Neural cell (in vitro differentiated cells): ENCODE data around the gene GIMAP4. TPM values are rescaled to one million over a fixed set of nuclear protein-coding genes. Genes with fewer than 3 reads are reported as not detected.
"Not testable (repeated sequence)": the region's sequence is repeated elsewhere in the genome, so short reads cannot be mapped to it uniquely, and the experiment has no call there.

Experiments used
- H2AFZ ChIP-seq: fragments of 200-600, 300-800 bp; sonication (generic), shearing (Covaris generic); 2 replicates; pipeline ENCODE4 v1.6.0; 2014; ENCODE audit warnings: low read depth, mild to moderate bottlenecking, antibody characterized with exemption, low read length, moderate library complexity
- H3F3A ChIP-seq: fragments of 200-600 bp; shearing (Covaris generic); 2 replicates; pipeline ENCODE4 v1.6.1; 2016; ENCODE audit warnings: mild to moderate bottlenecking, moderate library complexity, mixed read lengths, antibody characterized with exemption, low read length; ENCODE audit not compliant: insufficient read depth, poor library complexity, severe bottlenecking
- H3K27ac ChIP-seq: fragments of 200-600, 300-800 bp; sonication (generic), shearing (Covaris generic); 2 replicates; pipeline ENCODE4 v1.5.1; 2014; ENCODE audit warnings: mild to moderate bottlenecking, low read length, moderate library complexity
- H3K27me3 ChIP-seq: fragments of 300-800, 200-600 bp; sonication (generic), shearing (Covaris generic); 2 replicates; pipeline ENCODE4 v1.6.0; 2014; ENCODE audit warnings: mild to moderate bottlenecking, low read depth, low read length, moderate library complexity; ENCODE audit not compliant: insufficient read depth
- H3K36me3 ChIP-seq: fragments of 300-800, 200-600 bp; sonication (generic), shearing (Covaris generic); 2 replicates; pipeline ENCODE4 v1.5.1; 2014; ENCODE audit warnings: mild to moderate bottlenecking, antibody characterized with exemption, low read length, moderate library complexity; ENCODE audit not compliant: insufficient read depth
- H3K4me2 ChIP-seq: fragments of 300-800, 200-600 bp; sonication (generic), shearing (Covaris generic); 2 replicates; pipeline ENCODE4 v1.6.0; 2014; ENCODE audit warnings: mild to moderate bottlenecking, low read length
- H3K4me3 ChIP-seq: fragments of 300-800, 200-600 bp; sonication (generic), shearing (Covaris generic); 2 replicates; pipeline ENCODE4 v1.5.1; 2014; ENCODE audit warnings: mild to moderate bottlenecking, low read length, moderate library complexity
- H3K79me2 ChIP-seq: fragments of 200-600 bp; shearing (Covaris generic); replicated peaks from 2 replicates; pipeline ENCODE4 v1.6.0; 2014; ENCODE audit warnings: mild to moderate bottlenecking, low read length, moderate library complexity; ENCODE audit not compliant: insufficient read depth
- H3K9ac ChIP-seq: fragments of 300-800, 200-600 bp; sonication (generic), shearing (Covaris generic); 2 replicates; pipeline ENCODE4 v1.6.1; 2016; ENCODE audit warnings: mild to moderate bottlenecking, low read length, mixed read lengths
- H3K9me2 ChIP-seq: fragments of 200-600 bp; shearing (Covaris generic); 2 replicates; pipeline ENCODE4 v1.6.1; 2016; ENCODE audit warnings: mild to moderate bottlenecking, low read length, mixed read lengths; ENCODE audit not compliant: insufficient read depth
- H3K9me3 ChIP-seq: fragments of 200-600, 300-800 bp; sonication (generic), shearing (Covaris generic); 2 replicates; pipeline ENCODE4 v1.6.1; 2016; ENCODE audit warnings: mild to moderate bottlenecking, mixed run types, low read length, moderate library complexity, mixed read lengths
- H4K20me1 ChIP-seq: fragments of 200-600 bp; shearing (Covaris generic); 2 replicates; pipeline ENCODE4 v1.6.1; 2016; ENCODE audit warnings: mild to moderate bottlenecking, mixed run types; ENCODE audit not compliant: insufficient read depth
- CTCF ChIP-seq: fragments of 450-650 bp; IDR thresholded peaks from 2 replicates; pipeline ENCODE4 v1.5.1; 2014; ENCODE audit warnings: antibody characterized with exemption, mild to moderate bottlenecking, moderate library complexity; ENCODE audit not compliant: poor library complexity, severe bottlenecking
- EP300 ChIP-seq: fragments of 450-650 bp; conservative IDR thresholded peaks from 2 replicates; pipeline ENCODE4 v1.6.1; 2014; ENCODE audit warnings: antibody characterized with exemption, mild to moderate bottlenecking, moderate library complexity; ENCODE audit not compliant: poor library complexity, severe bottlenecking
- EZH2 ChIP-seq: fragments of 200-600, 300-800 bp; shearing (Covaris generic), sonication (generic); IDR thresholded peaks from 2 replicates; pipeline ENCODE4 v1.6.1; 2014; ENCODE audit warnings: antibody characterized with exemption, low read length, borderline replicate concordance, mild to moderate bottlenecking; ENCODE audit not compliant: insufficient read depth, poor library complexity, severe bottlenecking
- MXI1 ChIP-seq: fragments of 450-650 bp; conservative IDR thresholded peaks from 2 replicates; pipeline ENCODE4 v1.6.1; 2014; ENCODE audit warnings: antibody characterized with exemption, mild to moderate bottlenecking; ENCODE audit not compliant: poor library complexity, severe bottlenecking
- POLR2AphosphoS5 ChIP-seq: IDR thresholded peaks from 2 replicates; pipeline ENCODE4 v1.6.1; 2012
- RAD21 ChIP-seq: fragments of 450-650 bp; conservative IDR thresholded peaks from 2 replicates; pipeline ENCODE4 v1.6.1; 2014; ENCODE audit warnings: antibody characterized with exemption, mild to moderate bottlenecking, moderate library complexity
- REST ChIP-seq: IDR thresholded peaks from 2 replicates; pipeline ENCODE4 v1.6.1; 2012; ENCODE audit warnings: borderline replicate concordance
- SMC3 ChIP-seq: fragments of 450-650 bp; conservative IDR thresholded peaks from 2 replicates; pipeline ENCODE4 v1.6.1; 2014; ENCODE audit warnings: antibody characterized with exemption, mild to moderate bottlenecking, moderate library complexity; ENCODE audit not compliant: poor library complexity
- TAF1 ChIP-seq: IDR thresholded peaks from 2 replicates; pipeline ENCODE4 v1.6.1; 2012; ENCODE audit warnings: low read depth
- polyA plus RNA-seq: library from polyadenylated mRNA; depleted of rRNA; stranded (reverse); fragments of >200 nt; gene quantifications from 2 replicates; pipeline ENCODE4 v1.2.3, GENCODE V29; 2014

The GIMAP4 gene
- polyA plus RNA-seq, 1 donor from 2014 or later = not detected

GRCh38 chr7:150572496-150572895 lies 5.3 kb downstream of the GIMAP4 start:
- Histone ChIP-seq H3K79me2 (no peaks in the 10 kb centered on the region), H3K9ac (no peak overlapping the region), H3K27ac (no peak overlapping the region), H3K36me3 (no peaks in the 10 kb centered on the region), H4K20me1 (no peaks in the 10 kb centered on the region), H3F3A (no peaks in the 10 kb centered on the region), H3K9me2 (no peaks in the 10 kb centered on the region), H2AFZ (no peak overlapping the region), H3K4me2 (no peak overlapping the region), H3K9me3 (no peaks in the 10 kb centered on the region), H3K27me3 (no peaks in the 10 kb centered on the region), H3K4me3 (no peak overlapping the region)
- TF ChIP-seq EZH2 = no peak
- no peak for TF ChIP-seq REST
- no peak for TF ChIP-seq POLR2AphosphoS5
- TF ChIP-seq EP300 = no peak
- TF ChIP-seq TAF1 = no peak
- TF ChIP-seq CTCF = no peak
- no peak for TF ChIP-seq MXI1
- TF ChIP-seq SMC3 = no peak
- TF ChIP-seq RAD21 = no peak

- not testable (repeated sequence) for H3K36me3 ChIP-seq, H3K4me3 ChIP-seq, H2AFZ ChIP-seq, H3K27ac ChIP-seq, H3K9ac ChIP-seq, H3F3A ChIP-seq, H3K9me3 ChIP-seq, H3K79me2 ChIP-seq, H3K4me2 ChIP-seq, H4K20me1 ChIP-seq, H3K9me2 ChIP-seq, H3K27me3 ChIP-seq
Measured at GRCh38 chr7:150579979-150580637, 12.9 kb downstream of the GIMAP4 start.
